GM12878 (cell line): ENCODE data around the gene ENDOD1. TPM values are rescaled to one million over a fixed set of nuclear protein-coding genes. Genes with fewer than 3 reads are reported as not detected.

Experiments
- ATAC-seq: fragments of 200-7000 bp; cut with Tn5 transposase; 3 replicates; pipeline ENCODE4 v1.9.1; 2020; ENCODE audit warnings: mild to moderate bottlenecking, moderate library complexity
- BruUV-seq: library from RNA; stranded (reverse); fragments of 400-500 nt; replicated peaks from 2 replicates; lab custom pipeline; 2021; lab: Mats Ljungman, UMichigan
- CTCF ChIA-PET: fragments of 300-600 bp; sonication (Branson Sonifier 250); formaldehyde crosslinking; extraction: SDS; loops from one replicate; lab custom pipeline; 2021; ENCODE audit warnings: inconsistent platforms; lab: Yijun Ruan, JAX
- POLR2A ChIA-PET: fragments of 350-600 bp; formaldehyde crosslinking; extraction: SDS; loops from one replicate; lab custom pipeline; 2021; ENCODE audit warnings: inconsistent platforms; lab: Charles Lee
- RAD21 ChIA-PET: fragments of 300-600 bp; sonication (Branson Sonifier 250); formaldehyde crosslinking; loops from one replicate; lab custom pipeline; 2023; ENCODE audit warnings: antibody characterized with exemption; ENCODE audit not compliant: unreplicated experiment; lab: Charles Lee
- SMC1A ChIA-PET: fragments of 300-600 bp; sonication (Branson Sonifier 250); formaldehyde crosslinking; loops from one replicate; lab custom pipeline; 2023; ENCODE audit not compliant: unreplicated experiment, uncharacterized antibody; lab: Charles Lee
- DNase-seq: peaks from one replicate; pipeline ENCODE4 v3.0.0-alpha.2; 2011; ENCODE audit warnings: low read depth, low spot score
- FAIRE-seq: peaks from 3 replicates; lab custom pipeline; 2011; peaks lifted over from hg19 to GRCh38; lab: Jason Lieb, UNC
- H2AFZ ChIP-seq: 2 replicates; pipeline ENCODE4 v1.6.0; 2011; ENCODE audit warnings: low read depth, low read length, control low read depth; ENCODE audit not compliant: control insufficient read depth
- H3K27ac ChIP-seq: 2 replicates; pipeline ENCODE4 v1.5.1; 2011; ENCODE audit warnings: control low read depth; ENCODE audit not compliant: control insufficient read depth, insufficient read depth
- H3K27me3 ChIP-seq, 2 experiments: replicated peaks in 1 of 2; 2 replicates each; pipeline versions ENCODE4 v1.6.0 to v1.6.1; 2011; ENCODE audit warnings: low read length in 1 of 2; ENCODE audit not compliant: control insufficient read depth in 2 of 2, insufficient read depth in 2 of 2
- H3K36me3 ChIP-seq, 2 experiments: 2 replicates each; pipeline ENCODE4 v1.5.1; 2011; ENCODE audit warnings: low read length in 1 of 2; ENCODE audit not compliant: control insufficient read depth in 2 of 2, insufficient read depth in 2 of 2
- H3K4me1 ChIP-seq: 2 replicates; pipeline ENCODE4 v1.6.1; 2011; ENCODE audit warnings: mild to moderate bottlenecking, low read length, moderate library complexity, mixed read lengths; ENCODE audit not compliant: control insufficient read depth, insufficient read depth
- H3K4me2 ChIP-seq: 2 replicates; pipeline ENCODE4 v1.6.0; 2011; ENCODE audit warnings: control low read depth; ENCODE audit not compliant: control insufficient read depth, insufficient read depth
- H3K4me3 ChIP-seq: fragments of 200-600 bp; sonication (generic); 2 replicates; pipeline ENCODE4 v1.5.1; 2016
- H3K79me2 ChIP-seq: 2 replicates; pipeline ENCODE4 v1.6.0; 2011; ENCODE audit warnings: low read length; ENCODE audit not compliant: control insufficient read depth, insufficient read depth
- H3K9ac ChIP-seq: 2 replicates; pipeline ENCODE4 v1.8.0; 2011; ENCODE audit warnings: low read length, control low read depth, mixed read lengths; ENCODE audit not compliant: control insufficient read depth, insufficient read depth
- H3K9me3 ChIP-seq: replicated peaks from 3 replicates; pipeline ENCODE4 v1.5.1; 2011; ENCODE audit warnings: mild to moderate bottlenecking, low read length; ENCODE audit not compliant: control insufficient read depth, insufficient read depth
- H4K20me1 ChIP-seq: 2 replicates; pipeline ENCODE4 v1.6.0; 2011; ENCODE audit not compliant: control insufficient read depth, insufficient read depth
- DPF2 ChIP-seq: fragments of 450-650 bp; IDR thresholded peaks from 2 replicates; pipeline ENCODE4 v1.6.1; 2017; ENCODE audit warnings: mild to moderate bottlenecking
- E4F1 ChIP-seq: fragments of 450-650 bp; IDR thresholded peaks from 2 replicates; pipeline ENCODE4 v1.6.1; 2018; ENCODE audit warnings: borderline replicate concordance, mild to moderate bottlenecking; ENCODE audit not compliant: partially characterized antibody
- FOS ChIP-seq: IDR thresholded peaks from 3 replicates; pipeline ENCODE4 v1.6.1; 2011; ENCODE audit warnings: borderline replicate concordance; ENCODE audit not compliant: insufficient read length; ENCODE audit errors: extremely low read depth
- HCFC1 ChIP-seq: fragments of 150-350 bp; IDR thresholded peaks from 2 replicates; pipeline ENCODE4 v1.6.1; 2014; ENCODE audit warnings: low read length
- NFIC ChIP-seq: IDR thresholded peaks from 2 replicates; pipeline ENCODE4 v1.6.1; 2012; ENCODE audit warnings: low read depth, mild to moderate bottlenecking, inconsistent platforms, low read length, moderate library complexity
- NFYA ChIP-seq: IDR thresholded peaks from 2 replicates; pipeline ENCODE4 v1.6.1; 2011; ENCODE audit warnings: low read depth, mild to moderate bottlenecking, low read length, improper control_type of control experiment, borderline replicate concordance
- STAT1 ChIP-seq: fragments of 450-650 bp; conservative IDR thresholded peaks from 2 replicates; pipeline ENCODE4 v1.6.1; 2014; ENCODE audit warnings: antibody characterized with exemption, mild to moderate bottlenecking
- TAF1 ChIP-seq: IDR thresholded peaks from 2 replicates; pipeline ENCODE4 v1.6.1; 2011; ENCODE audit warnings: mild to moderate bottlenecking, low read depth, low read length, borderline replicate concordance
- ZNF207 ChIP-seq: fragments of 450-650 bp; IDR thresholded peaks from 2 replicates; pipeline ENCODE4 v1.6.1; 2014; ENCODE audit warnings: antibody characterized with exemption, mild to moderate bottlenecking, borderline replicate concordance
- WGBS: methylation state at CpG from one replicate; pipeline ENCODE4 v1.1.6; 2016; ENCODE audit warnings: low lambda C conversion rate; ENCODE audit not compliant: insufficient replicate concordance, insufficient coverage; ENCODE audit errors: missing lambda C conversion rate; 5-methylcytosine and 5-hydroxymethylcytosine counted together
- in situ Hi-C: fragments of 300-500 bp; cut with MboI; formaldehyde crosslinking; loops from 9 replicates; pipeline ENCODE4 v1.14.3; 2018; ENCODE audit warnings: mixed read lengths
- intact Hi-C: fragments of 100-400 bp; cut with micrococcal nuclease; formaldehyde crosslinking; loops from one replicate; pipeline ENCODE4 v1.14.2; 2022; ENCODE audit not compliant: unreplicated experiment
- polyA plus RNA-seq, 11 experiments: library from polyadenylated mRNA; depleted of rRNA in 4 of 11; unstranded in 6 of 11; stranded (reverse) in 5 of 11; fragments of >200 nt; fragmentation: Nextera tagmentation in 4 of 11; fragmentation: Illumina TruSeq in 1 of 11; extraction: Ambion mirVana in 4 of 11; extraction: Trizol in 1 of 11; gene quantifications; 1 replicate in 1 of 11; 2 replicates in 10 of 11; pipeline versions ENCODE4 v1.2.1 to v1.2.3, GENCODE V29; 2011 to 2016; ENCODE audit warnings: inconsistent platforms in 2 of 11, missing spikeins in 2 of 11, low read depth in 1 of 11
- total RNA-seq, 4 experiments: library from RNA; depleted of rRNA in 3 of 4; stranded (reverse); fragments of >200 nt in 3 of 4; fragmentation: Illumina TruSeq in 1 of 4; extraction: Trizol in 1 of 4; gene quantifications; 2 replicates each; pipeline versions ENCODE4 v1.2.1 to v1.2.3, GENCODE V29; 2013 to 2021
- TF ChIP-seq, protein P1 (sequence below): IDR thresholded peaks from 2 replicates; pipeline ENCODE4 v1.6.1; 2011; ENCODE audit warnings: borderline replicate concordance, low read depth, mild to moderate bottlenecking, moderate library complexity, low read length; ENCODE audit not compliant: insufficient read depth, poor library complexity, severe bottlenecking

ENDOD1 gene
- total and polyA plus RNA-seq, 10 of the 15 experiments (the other 5 are each of a cell fraction or from before 2014, with no cell fraction given) = 6.0 to 30.0 (median 12.1) TPM

- TF ChIP-seq TAF1 = no peak
- TF ChIP-seq FOS = no peak
- TF ChIP-seq, protein P1, sequence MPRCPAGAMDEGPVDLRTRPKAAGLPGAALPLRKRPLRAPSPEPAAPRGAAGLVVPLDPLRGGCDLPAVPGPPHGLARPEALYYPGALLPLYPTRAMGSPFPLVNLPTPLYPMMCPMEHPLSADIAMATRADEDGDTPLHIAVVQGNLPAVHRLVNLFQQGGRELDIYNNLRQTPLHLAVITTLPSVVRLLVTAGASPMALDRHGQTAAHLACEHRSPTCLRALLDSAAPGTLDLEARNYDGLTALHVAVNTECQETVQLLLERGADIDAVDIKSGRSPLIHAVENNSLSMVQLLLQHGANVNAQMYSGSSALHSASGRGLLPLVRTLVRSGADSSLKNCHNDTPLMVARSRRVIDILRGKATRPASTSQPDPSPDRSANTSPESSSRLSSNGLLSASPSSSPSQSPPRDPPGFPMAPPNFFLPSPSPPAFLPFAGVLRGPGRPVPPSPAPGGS = no peak
- no peak for TF ChIP-seq E4F1
- TF ChIP-seq ZNF207 = no peak
- TF ChIP-seq NFYA = no peak
- no peak for TF ChIP-seq HCFC1
- TF ChIP-seq STAT1 = no peak
- TF ChIP-seq DPF2 = no peak
- no peak for TF ChIP-seq NFIC
- H3K9me3 ChIP-seq = no peaks in the 10 kb centered on the region
- SMC1A ChIA-PET = no interaction called here
- BruUV-seq = no TSS peak
- no peak overlapping the region for H3K4me3 ChIP-seq
- DNase-seq (no peak), ATAC-seq (no peak), FAIRE-seq (no peak)
- no peaks in the 10 kb centered on the region for H4K20me1 ChIP-seq
- intact Hi-C loops = no loop called here
- H2AFZ ChIP-seq = no peak overlapping the region
- WGBS = 50% methylated on average over 1 of the region's 1 CpG
- H3K36me3 ChIP-seq = no peaks in the 10 kb centered on the region
- H3K27ac ChIP-seq = no peak overlapping the region
- peaks cover 0 to 3% of the 10 kb centered on the region in 2 experiments; a peak in 3 of 4 replicates for H3K27me3 ChIP-seq
- in situ Hi-C loops = no loop called here
- no peak overlapping the region for H3K9ac ChIP-seq
- H3K4me1 ChIP-seq = no peaks in the 10 kb centered on the region
- RAD21 ChIA-PET = no interaction called here
- no peak overlapping the region for H3K4me2 ChIP-seq
- POLR2A ChIA-PET = no interaction called here
- H3K79me2 ChIP-seq = no peaks in the 10 kb centered on the region
- CTCF ChIA-PET = no interaction called here
These were observed 47.4 kb upstream of the ENDOD1 start for GRCh38 chr11:95042239-95042638.
